ENCODE results near the gene POLRMT.

Gene POLRMT

DNA sequence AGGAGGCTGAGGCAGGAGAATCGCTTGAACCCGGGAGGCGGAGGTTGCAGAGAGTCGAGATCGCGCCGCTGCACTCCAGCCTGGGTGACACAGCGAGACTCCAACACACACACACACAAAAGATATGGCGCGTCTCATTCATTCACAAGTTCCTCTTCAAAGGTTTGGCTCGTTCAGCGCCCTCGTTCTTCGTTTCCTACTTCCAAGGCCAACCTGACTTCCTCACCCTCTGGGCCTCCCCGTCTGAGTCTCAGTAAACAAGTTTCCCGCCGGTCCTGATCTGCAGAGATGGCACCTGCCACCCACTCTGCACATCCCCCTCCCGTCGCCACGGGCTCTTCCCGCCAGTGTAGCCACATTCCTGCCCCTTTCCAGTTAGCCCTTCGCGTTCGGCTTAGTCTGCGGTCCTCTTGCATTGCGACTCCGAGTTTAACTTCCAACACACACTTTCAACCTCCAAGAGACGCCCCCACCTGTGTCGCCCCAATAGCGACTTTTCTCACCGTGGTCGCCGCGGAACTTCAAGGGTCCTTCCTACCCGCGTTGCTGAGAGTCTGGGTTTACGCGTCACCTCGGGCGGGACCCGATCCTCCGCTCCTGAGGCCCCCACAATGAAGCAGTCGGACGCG is 62.3 kb downstream of the POLRMT start:
- TF ChIP-seq, protein P1, sequence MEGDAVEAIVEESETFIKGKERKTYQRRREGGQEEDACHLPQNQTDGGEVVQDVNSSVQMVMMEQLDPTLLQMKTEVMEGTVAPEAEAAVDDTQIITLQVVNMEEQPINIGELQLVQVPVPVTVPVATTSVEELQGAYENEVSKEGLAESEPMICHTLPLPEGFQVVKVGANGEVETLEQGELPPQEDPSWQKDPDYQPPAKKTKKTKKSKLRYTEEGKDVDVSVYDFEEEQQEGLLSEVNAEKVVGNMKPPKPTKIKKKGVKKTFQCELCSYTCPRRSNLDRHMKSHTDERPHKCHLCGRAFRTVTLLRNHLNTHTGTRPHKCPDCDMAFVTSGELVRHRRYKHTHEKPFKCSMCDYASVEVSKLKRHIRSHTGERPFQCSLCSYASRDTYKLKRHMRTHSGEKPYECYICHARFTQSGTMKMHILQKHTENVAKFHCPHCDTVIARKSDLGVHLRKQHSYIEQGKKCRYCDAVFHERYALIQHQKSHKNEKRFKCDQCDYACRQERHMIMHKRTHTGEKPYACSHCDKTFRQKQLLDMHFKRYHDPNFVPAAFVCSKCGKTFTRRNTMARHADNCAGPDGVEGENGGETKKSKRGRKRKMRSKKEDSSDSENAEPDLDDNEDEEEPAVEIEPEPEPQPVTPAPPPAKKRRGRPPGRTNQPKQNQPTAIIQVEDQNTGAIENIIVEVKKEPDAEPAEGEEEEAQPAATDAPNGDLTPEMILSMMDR (IDR thresholded peaks at IDR 0.05; ENCODE audit: low read length, missing control alignments): no peak
- H3K4me3 ChIP-seq (replicated peaks; ENCODE audit: low read depth, low read length): peak overlapping the region; percentile 60
- peak; percentile 16 for DNase-seq (ENCODE audit: low read depth)

DNA sequence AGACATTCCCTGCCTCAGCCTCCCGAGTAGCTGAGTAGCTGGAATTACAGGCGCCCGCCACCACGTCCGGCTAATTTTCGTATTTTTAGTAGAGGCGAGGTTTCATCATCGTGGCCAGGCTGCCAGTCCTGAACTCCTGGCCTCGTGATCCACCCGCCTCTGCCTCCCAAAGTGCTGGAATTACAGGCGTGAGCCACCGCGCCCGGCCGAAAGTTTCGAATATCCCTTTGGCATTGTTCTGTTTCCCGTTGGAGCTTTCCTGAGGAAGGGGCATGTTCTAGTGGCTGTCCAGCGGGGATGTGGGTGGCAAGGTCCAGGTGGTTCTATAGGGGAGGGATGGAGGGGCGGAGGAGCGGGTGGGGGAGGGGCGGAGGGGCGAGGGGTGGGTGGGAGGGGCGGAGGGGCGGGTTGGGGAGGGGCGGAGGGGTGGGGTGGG is 63.1 kb downstream of the POLRMT start:
- no peak for DNase-seq (ENCODE audit: low read depth)
- no peak overlapping the region for H3K4me3 ChIP-seq (replicated peaks; ENCODE audit: low read depth, low read length)
- TF ChIP-seq, protein P1 (IDR thresholded peaks at IDR 0.05; ENCODE audit: low read length, missing control alignments): no peak

GRCh38 chr19:567296-567900 is 65.9 kb downstream of the POLRMT start:
- no peak overlapping the region for H3K4me3 ChIP-seq (replicated peaks; ENCODE audit: low read depth, low read length)
- no peak for DNase-seq (ENCODE audit: low read depth)
- TF ChIP-seq, protein P1 (IDR thresholded peaks at IDR 0.05; ENCODE audit: low read length, missing control alignments): no peak
